PC-9 (cell line): Measurements from ENCODE around the gene PRRG2. TPM values are rescaled to one million over a fixed set of nuclear protein-coding genes. Genes with fewer than 3 reads are reported as not detected.

Experiments
- BruUV-seq: library from RNA; stranded (reverse); fragments of 400-500 nt; replicated peaks from 2 replicates; lab custom pipeline; 2021; lab: Mats Ljungman, UMichigan
- CTCF ChIA-PET: fragments of 300-600 bp; sonication (Branson Sonifier 250); formaldehyde crosslinking; loops from one replicate; lab custom pipeline; 2022; ENCODE audit warnings: antibody characterized with exemption; lab: Charles Lee
- POLR2A ChIA-PET: fragments of 300-600 bp; sonication (Branson Sonifier 250); formaldehyde crosslinking; loops from one replicate; lab custom pipeline; 2022; ENCODE audit warnings: antibody characterized with exemption; ENCODE audit not compliant: unreplicated experiment; lab: Charles Lee
- DNase-seq, 2 experiments: peaks; one replicate each; pipeline versions ENCODE4 v3.0.0 to v3.0.0-alpha.2; 2015 to 2022; ENCODE audit warnings: mixed read lengths in 1 of 2
- H2AFZ ChIP-seq: fragments of 200-600 bp; sonication (generic); 2 replicates; pipeline ENCODE4 v1.8.1; 2017; ENCODE audit warnings: antibody characterized with exemption
- H3F3A ChIP-seq: fragments of 200-600 bp; sonication (generic); 2 replicates; pipeline ENCODE4 v1.8.1; 2017; ENCODE audit warnings: antibody characterized with exemption, mild to moderate bottlenecking, low read depth; ENCODE audit not compliant: insufficient read depth
- H3K27ac ChIP-seq: fragments of 200-600 bp; sonication (generic); 2 replicates; pipeline ENCODE4 v1.6.1; 2016; ENCODE audit warnings: mixed run types
- H3K27me3 ChIP-seq: fragments of 200-600 bp; sonication (generic); 2 replicates; pipeline ENCODE4 v1.6.1; 2016; ENCODE audit warnings: low read depth, mixed run types; ENCODE audit not compliant: insufficient read depth
- H3K36me3 ChIP-seq: fragments of 200-600 bp; sonication (generic); 2 replicates; pipeline ENCODE4 v1.6.1; 2016; ENCODE audit warnings: low read depth, mixed run types
- H3K4me1 ChIP-seq: fragments of 200-600 bp; sonication (generic); replicated peaks from 2 replicates; pipeline ENCODE4 v1.6.1; 2016; ENCODE audit warnings: mixed run types; ENCODE audit not compliant: insufficient read depth
- H3K4me2 ChIP-seq: fragments of 200-600 bp; sonication (generic); 2 replicates; pipeline ENCODE4 v1.6.1; 2017; ENCODE audit warnings: mixed run types
- H3K4me3 ChIP-seq: fragments of 200-600 bp; sonication (generic); 2 replicates; pipeline ENCODE4 v1.6.1; 2016; ENCODE audit warnings: mixed run types
- H3K79me2 ChIP-seq: fragments of 200-600 bp; sonication (generic); 2 replicates; pipeline ENCODE4 v1.6.1; 2017; ENCODE audit warnings: low read depth, mixed run types
- H3K9me2 ChIP-seq: fragments of 200-600 bp; sonication (generic); 2 replicates; pipeline ENCODE4 v1.8.1; 2017; ENCODE audit warnings: mild to moderate bottlenecking; ENCODE audit not compliant: insufficient read depth
- H3K9me3 ChIP-seq: fragments of 200-600 bp; sonication (generic); 2 replicates; pipeline ENCODE4 v1.8.1; 2016; ENCODE audit warnings: low read depth; ENCODE audit not compliant: insufficient read depth
- H4K20me1 ChIP-seq: fragments of 200-600 bp; sonication (generic); 2 replicates; pipeline ENCODE4 v1.8.1; 2017; ENCODE audit not compliant: insufficient read depth
- EZH2 ChIP-seq: fragments of 200-600 bp; sonication (generic); IDR thresholded peaks from 2 replicates; pipeline ENCODE4 v1.8.0; 2017; ENCODE audit warnings: antibody characterized with exemption, low read depth
- intact Hi-C: fragments of 100-400 bp; cut with micrococcal nuclease; formaldehyde crosslinking; loops from one replicate; pipeline ENCODE4 v1.10.0; 2022; ENCODE audit not compliant: unreplicated experiment
- total RNA-seq: library from RNA; stranded (reverse); gene quantifications from 2 replicates; pipeline ENCODE4 v1.2.3, GENCODE V29; 2021
- TF ChIP-seq, protein P1 (sequence below): fragments of 200-600 bp; sonication (generic); conservative IDR thresholded peaks from 2 replicates; pipeline ENCODE4 v1.6.1; 2017; ENCODE audit warnings: mixed run types, antibody characterized with exemption, mild to moderate bottlenecking, moderate library complexity

PRRG2 gene
- total RNA-seq, 1 experiment from 2014 or later: 16.2 TPM

DNA sequence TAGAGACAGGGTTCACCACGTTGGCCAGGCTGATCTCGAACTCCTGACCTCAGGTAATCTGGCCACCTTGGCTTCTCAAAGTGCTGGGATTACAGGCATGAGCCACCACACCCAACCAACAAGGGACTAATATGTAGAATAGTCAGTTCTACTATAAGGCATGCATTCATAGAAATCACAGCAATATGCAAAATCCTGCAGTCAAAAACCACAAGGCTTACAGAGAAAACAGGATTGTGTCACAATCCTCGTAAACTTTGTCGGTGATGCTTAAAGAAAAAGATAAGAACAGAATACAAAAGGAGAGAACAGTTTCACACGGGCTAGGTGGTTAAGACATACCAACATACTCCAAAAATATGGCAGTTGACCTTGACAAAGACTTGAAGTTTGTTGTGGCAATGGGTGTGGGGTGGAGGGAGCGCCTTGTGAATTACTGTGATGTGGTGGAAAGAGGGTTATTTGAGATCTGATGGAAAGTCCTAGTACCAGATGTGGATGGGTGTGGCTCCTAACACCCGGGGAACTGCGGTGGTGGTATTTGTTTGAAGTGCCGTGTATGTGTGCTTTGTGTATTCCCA, 13.2 kb upstream of the PRRG2 start:
- H3K9me2 ChIP-seq: no peaks in the 10 kb centered on the region
- H3F3A ChIP-seq: peaks cover 12% of the 10 kb centered on the region; the same call in 1 of the 2 replicates
- ChIA-PET CTCF (interaction anchor here (0.6 to 0.7 kb wide), 2 partner anchors 583 to 604 kb away, joined by 7 to 8 read pairs; no protein-coding TSS in a partner anchor), POLR2A (no interaction called here)
- no peaks in the 10 kb centered on the region for H3K27me3 ChIP-seq
- H3K4me1 ChIP-seq: 0 out of 2 replicates have a peak, but pooled peaks cover 7% of the 10 kb centered on the region
- H3K9me3 ChIP-seq: no peaks in the 10 kb centered on the region
- no peak overlapping the region for H3K4me2 ChIP-seq
- no peak overlapping the region for H3K27ac ChIP-seq
- H3K4me3 ChIP-seq: no peak overlapping the region
- H3K36me3 ChIP-seq: no peaks in the 10 kb centered on the region
- peak in 1 of 2 experiments; percentile 36 for DNase-seq
- H4K20me1 ChIP-seq: peaks cover 40% of the 10 kb centered on the region
- H2AFZ ChIP-seq: no peak overlapping the region
- intact Hi-C loops: no loop called here
- peaks cover 34% of the 10 kb centered on the region for H3K79me2 ChIP-seq
- no peak for TF ChIP-seq EZH2
- TF ChIP-seq, protein P1, sequence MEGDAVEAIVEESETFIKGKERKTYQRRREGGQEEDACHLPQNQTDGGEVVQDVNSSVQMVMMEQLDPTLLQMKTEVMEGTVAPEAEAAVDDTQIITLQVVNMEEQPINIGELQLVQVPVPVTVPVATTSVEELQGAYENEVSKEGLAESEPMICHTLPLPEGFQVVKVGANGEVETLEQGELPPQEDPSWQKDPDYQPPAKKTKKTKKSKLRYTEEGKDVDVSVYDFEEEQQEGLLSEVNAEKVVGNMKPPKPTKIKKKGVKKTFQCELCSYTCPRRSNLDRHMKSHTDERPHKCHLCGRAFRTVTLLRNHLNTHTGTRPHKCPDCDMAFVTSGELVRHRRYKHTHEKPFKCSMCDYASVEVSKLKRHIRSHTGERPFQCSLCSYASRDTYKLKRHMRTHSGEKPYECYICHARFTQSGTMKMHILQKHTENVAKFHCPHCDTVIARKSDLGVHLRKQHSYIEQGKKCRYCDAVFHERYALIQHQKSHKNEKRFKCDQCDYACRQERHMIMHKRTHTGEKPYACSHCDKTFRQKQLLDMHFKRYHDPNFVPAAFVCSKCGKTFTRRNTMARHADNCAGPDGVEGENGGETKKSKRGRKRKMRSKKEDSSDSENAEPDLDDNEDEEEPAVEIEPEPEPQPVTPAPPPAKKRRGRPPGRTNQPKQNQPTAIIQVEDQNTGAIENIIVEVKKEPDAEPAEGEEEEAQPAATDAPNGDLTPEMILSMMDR: no peak
- no TSS peak for BruUV-seq

DNA sequence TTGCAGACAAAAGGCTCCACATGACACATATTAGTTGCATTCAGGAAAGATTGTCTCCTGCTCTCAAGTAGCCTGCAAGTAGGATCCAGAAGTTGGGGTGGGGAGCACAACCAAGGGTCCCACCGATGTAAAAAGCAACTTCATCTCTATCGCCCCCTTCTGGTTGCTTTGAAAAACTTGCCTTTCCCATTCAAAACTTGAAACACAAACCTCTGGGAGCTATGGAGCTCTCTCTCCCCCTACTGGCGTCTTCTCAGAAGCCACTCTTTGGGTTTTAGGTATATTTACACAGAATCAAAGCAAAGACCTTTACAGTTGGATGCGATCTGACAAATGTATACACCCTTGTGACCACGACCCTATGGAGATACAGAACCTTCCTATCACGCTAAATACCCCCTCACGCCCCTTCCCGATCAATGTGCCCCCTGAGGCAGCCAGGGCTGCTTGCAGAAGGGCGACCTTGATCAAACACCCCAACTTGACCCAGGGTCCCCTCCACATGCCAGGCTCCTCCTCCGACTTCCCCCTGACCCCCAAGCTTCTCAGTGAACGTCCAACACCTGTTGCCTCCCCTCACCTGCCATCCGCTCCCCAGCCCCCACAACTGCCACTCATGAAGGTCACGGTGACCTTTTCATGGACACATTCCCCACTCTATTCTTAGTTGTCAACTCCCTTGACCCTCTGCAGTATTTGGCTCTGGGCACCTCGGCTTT, 10.8 kb upstream of the PRRG2 start:
- BruUV-seq: no TSS peak
- Histone ChIP-seq H2AFZ (no peak overlapping the region), H3K4me2 (no peak overlapping the region), H3K79me2 (peaks cover 32% of the 10 kb centered on the region), H4K20me1 (peaks cover 44% of the 10 kb centered on the region), H3K9me3 (no peaks in the 10 kb centered on the region), H3K4me3 (no peak overlapping the region), H3K4me1 (0 out of 2 replicates have a peak, but pooled peaks cover 7% of the 10 kb centered on the region), H3K36me3 (no peaks in the 10 kb centered on the region), H3K27me3 (no peaks in the 10 kb centered on the region), H3F3A (peaks cover 22% of the 10 kb centered on the region), H3K9me2 (no peaks in the 10 kb centered on the region), H3K27ac (no peak overlapping the region)
- DNase-seq: peak; percentile 54 to 69
- TF ChIP-seq, protein P1: peak; percentile 99
- no peak for TF ChIP-seq EZH2
- intact Hi-C loops: loop anchor here (1.0 kb wide), 1 partner anchor 64 kb away; no protein-coding TSS in a partner anchor
- ChIA-PET POLR2A (interaction anchor here (0.6 kb wide), 1 partner anchor 94 kb away, joined by 7 read pairs; no protein-coding TSS in a partner anchor), CTCF (interaction anchor here (0.6 to 1.0 kb wide), 12 partner anchors 10 to 248 kb away, joined by 3 to 9 read pairs (median 4); partner anchors contain the start of genes FCGRT, NOSIP, PIH1D1 and RRAS)

DNA sequence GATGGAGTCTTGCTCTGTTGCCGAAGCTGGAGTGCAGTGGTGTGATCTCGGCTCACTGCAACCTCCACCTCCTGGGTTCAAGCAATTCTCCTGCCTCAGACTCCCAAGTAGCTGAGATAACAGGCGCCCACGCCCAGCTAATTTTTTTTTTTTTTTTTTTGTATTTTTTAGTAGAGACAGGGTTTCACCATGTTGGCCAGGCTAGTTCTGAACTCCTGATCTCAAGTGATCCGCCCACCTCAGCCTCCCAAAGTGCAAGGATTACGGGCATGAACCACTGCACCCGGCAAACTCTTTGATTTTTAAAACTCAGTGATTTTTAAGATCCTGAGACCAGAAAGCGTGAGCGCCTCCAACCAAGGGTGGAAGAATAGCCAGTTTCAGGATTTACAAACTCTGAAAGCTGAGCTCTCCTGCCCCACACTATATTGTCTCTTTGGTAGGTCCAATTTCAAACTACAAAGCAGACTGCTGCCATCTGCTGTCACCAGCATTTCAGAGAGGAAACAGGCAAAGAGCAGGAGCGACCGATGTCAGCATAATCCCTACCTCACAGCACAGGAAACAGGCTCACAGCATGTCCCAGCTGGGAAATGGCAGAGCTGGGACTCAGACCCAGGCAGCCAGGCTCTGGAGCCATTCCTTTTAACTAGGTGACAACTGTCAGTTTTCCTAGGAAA, 10.0 kb upstream of the PRRG2 start:
- H3K27ac ChIP-seq: no peak overlapping the region
- no TSS peak for BruUV-seq

More for the DNA sequence above, 10.0 kb upstream of the PRRG2 start:
- Histone ChIP-seq H3K79me2 (peaks cover 32% of the 10 kb centered on the region), H4K20me1 (peaks cover 40% of the 10 kb centered on the region), H3K4me3 (no peak overlapping the region), H3K36me3 (no peaks in the 10 kb centered on the region), H3K9me2 (no peaks in the 10 kb centered on the region), H3K27me3 (no peaks in the 10 kb centered on the region), H3K4me1 (0 out of 2 replicates have a peak, but pooled peaks cover 7% of the 10 kb centered on the region), H3K4me2 (no peak overlapping the region), H3K9me3 (no peaks in the 10 kb centered on the region), H3F3A (peaks cover 22% of the 10 kb centered on the region), H2AFZ (no peak overlapping the region)
- peak in 1 of 2 experiments; percentile 23 for DNase-seq
- intact Hi-C loops: loop anchor here (1.0 kb wide), 1 partner anchor 65 kb away; no protein-coding TSS in a partner anchor
- TF ChIP-seq, protein P1: no peak
- TF ChIP-seq EZH2: no peak
- ChIA-PET CTCF (interaction anchor here (0.5 to 0.8 kb wide), 5 partner anchors 16 to 325 kb away, joined by 3 to 9 read pairs (median 7); partner anchors contain the start of gene PIH1D1), POLR2A (interaction anchor here (0.6 kb wide), 1 partner anchor 105 kb away, joined by 4 read pairs; no protein-coding TSS in a partner anchor)
